ENCODE results near the gene HS6ST3. TPM values are rescaled to one million over a fixed set of nuclear protein-coding genes. Genes with fewer than 3 reads are reported as not detected.

Gene HS6ST3
- total and polyA plus RNA-seq, 2 of the 13 experiments (the other 11 are each of a cell fraction or from before 2014, with no cell fraction given), result not detected

GRCh38 chr13:96792188-96792587, 702.3 kb downstream of the HS6ST3 start (continued):
- TF ChIP-seq, protein P1, sequence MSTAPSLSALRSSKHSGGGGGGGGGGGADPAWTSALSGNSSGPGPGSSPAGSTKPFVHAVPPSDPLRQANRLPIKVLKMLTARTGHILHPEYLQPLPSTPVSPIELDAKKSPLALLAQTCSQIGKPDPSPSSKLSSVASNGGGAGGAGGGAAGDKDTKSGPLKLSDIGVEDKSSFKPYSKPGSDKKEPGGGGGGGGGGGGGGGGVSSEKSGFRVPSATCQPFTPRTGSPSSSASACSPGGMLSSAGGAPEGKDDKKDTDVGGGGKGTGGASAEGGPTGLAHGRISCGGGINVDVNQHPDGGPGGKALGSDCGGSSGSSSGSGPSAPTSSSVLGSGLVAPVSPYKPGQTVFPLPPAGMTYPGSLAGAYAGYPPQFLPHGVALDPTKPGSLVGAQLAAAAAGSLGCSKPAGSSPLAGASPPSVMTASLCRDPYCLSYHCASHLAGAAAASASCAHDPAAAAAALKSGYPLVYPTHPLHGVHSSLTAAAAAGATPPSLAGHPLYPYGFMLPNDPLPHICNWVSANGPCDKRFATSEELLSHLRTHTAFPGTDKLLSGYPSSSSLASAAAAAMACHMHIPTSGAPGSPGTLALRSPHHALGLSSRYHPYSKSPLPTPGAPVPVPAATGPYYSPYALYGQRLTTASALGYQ (CRISPR knock-in tag; IDR thresholded peaks at IDR 0.05), result no peak
- TF ChIP-seq FOXK2 (IDR thresholded peaks at IDR 0.05), result no peak
- TF ChIP-seq ZBTB14 (CRISPR knock-in tag; IDR thresholded peaks at IDR 0.05), result no peak
- no peak for TF ChIP-seq NR3C1 (CRISPR knock-in tag; IDR thresholded peaks at IDR 0.05)
- TF ChIP-seq E2F2 (CRISPR knock-in tag; IDR thresholded peaks at IDR 0.05; ENCODE audit: borderline replicate concordance), result no peak
- TF ChIP-seq RBM22 (optimal IDR thresholded peaks at IDR 0.05; ENCODE audit: low read length), result no peak
- no peak for TF ChIP-seq ZNF326 (CRISPR knock-in tag; IDR thresholded peaks at IDR 0.05; ENCODE audit: borderline replicate concordance)
- TF ChIP-seq, protein P2, sequence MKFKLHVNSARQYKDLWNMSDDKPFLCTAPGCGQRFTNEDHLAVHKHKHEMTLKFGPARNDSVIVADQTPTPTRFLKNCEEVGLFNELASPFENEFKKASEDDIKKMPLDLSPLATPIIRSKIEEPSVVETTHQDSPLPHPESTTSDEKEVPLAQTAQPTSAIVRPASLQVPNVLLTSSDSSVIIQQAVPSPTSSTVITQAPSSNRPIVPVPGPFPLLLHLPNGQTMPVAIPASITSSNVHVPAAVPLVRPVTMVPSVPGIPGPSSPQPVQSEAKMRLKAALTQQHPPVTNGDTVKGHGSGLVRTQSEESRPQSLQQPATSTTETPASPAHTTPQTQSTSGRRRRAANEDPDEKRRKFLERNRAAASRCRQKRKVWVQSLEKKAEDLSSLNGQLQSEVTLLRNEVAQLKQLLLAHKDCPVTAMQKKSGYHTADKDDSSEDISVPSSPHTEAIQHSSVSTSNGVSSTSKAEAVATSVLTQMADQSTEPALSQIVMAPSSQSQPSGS (CRISPR knock-in tag; IDR thresholded peaks at IDR 0.05), result no peak
- no peak for TF ChIP-seq MEIS2 (CRISPR knock-in tag; IDR thresholded peaks at IDR 0.05)
- TF ChIP-seq GFI1 (CRISPR knock-in tag; IDR thresholded peaks at IDR 0.05; ENCODE audit: borderline replicate concordance), result no peak
